Bronchial smooth muscle cell (primary cell): ENCODE results near the gene GPR132. TPM values are rescaled to one million over a fixed set of nuclear protein-coding genes. Genes with fewer than 3 reads are reported as not detected.

Experiments
- total RNA-seq: library from RNA; depleted of rRNA; stranded (reverse); fragments of >200 nt; gene quantifications from 2 replicates; pipeline ENCODE4 v1.2.1, GENCODE V29; 2014

Gene GPR132, protein sequence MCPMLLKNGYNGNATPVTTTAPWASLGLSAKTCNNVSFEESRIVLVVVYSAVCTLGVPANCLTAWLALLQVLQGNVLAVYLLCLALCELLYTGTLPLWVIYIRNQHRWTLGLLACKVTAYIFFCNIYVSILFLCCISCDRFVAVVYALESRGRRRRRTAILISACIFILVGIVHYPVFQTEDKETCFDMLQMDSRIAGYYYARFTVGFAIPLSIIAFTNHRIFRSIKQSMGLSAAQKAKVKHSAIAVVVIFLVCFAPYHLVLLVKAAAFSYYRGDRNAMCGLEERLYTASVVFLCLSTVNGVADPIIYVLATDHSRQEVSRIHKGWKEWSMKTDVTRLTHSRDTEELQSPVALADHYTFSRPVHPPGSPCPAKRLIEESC
- 0.32 and 1.0 TPM in 2 replicates for total RNA-seq

DNA sequence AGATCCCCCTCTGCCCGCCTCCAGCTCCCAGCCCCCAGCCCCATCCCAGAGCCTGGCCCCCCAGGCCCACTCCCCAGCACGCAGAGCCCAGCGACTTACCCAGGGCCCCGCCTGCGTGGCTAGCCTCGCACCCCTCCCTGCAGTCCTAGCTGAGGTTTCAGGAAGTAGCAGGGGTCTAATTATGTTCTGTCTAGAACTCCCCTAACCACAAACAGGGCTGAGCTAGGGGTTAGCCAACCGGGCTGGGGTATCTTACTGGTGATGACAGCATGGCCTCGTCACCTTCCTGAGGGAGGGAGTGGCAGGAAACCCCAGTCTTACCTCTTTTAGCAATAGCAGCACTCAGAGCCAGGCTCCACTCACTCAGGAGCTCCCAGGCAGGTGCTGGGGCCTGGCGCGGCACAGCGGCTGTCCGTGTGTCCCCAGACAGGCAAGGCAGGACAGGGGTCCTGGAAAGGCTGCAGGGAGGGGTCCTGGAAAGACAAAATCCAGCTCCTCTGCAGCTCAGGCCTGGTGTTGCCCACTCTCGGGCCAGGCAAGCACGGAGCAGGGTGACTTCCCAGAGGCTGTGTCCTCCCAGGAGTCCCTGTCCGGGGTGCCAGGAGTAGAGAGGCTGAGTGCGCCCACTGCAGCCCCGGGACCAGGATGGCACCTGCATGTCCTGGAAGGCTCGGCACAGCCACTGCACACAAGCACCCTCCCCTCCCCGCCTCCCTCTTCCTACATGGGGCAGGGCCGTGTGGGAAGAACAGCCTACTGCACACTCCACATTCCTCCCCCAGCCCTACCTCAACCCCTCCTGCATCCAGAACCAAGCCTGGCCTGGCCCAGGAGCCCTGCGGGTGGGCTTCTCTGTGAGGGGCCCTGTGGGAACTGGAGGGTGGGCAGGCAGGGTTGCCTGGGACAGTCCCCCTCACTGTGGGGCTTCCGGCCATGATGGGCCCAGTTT is at the start of gene GPR132:
TSS of gene GPR132 (minus strand) at position 151 of the 949 bp plus-strand sequence. CDS start 10,010 bp downstream, outside the sequence.

DNA sequence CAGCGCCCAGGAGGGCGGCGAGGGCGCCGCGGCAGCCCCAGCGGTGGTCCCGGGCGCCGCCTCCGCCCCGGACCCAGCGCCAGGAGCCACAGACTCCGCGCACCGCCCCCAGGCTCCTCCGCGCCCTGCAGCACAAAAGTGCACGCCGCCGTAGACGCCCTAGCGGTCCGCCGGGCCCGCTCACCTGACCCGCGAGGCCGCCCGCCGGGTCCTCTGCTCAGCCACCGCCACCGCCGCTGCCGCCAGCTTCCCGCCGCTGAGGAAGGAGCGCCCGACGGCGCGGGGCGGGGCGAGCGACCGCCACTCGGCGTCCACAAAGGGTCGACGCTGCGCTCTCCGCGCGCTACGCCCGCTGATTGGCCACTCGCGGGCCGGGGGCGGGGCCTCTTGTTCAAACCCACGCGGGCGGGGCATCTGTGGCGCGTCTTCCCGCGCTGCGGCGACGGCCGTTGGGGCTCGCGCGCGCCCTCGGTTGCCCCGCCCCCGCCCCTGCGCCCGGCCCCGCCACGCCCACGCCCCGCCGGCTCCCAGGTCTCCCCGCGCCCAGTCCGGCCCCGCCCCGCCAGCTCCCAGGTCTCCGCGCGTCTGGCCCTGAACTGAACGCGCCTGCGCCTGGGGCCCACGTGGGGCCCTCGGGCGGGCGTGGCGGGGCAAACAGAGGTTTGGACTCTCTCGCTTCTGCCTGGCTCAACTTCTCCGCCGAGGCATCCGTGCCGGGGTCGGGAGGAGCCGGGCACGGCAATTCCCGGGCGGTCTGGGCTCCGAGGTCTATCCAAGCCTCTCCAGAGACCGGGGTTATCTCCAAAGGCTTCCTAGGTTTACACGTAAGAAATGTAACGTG is 44.2 kb downstream of the GPR132 start, which contains the start of gene CDCA4:
TSS of gene CDCA4 (minus strand) at position 269 of the 841 bp plus-strand sequence. CDS start 9,154 bp downstream, outside the sequence.

Other genes with a start within 250 kb of the GPR132 start
- gene CEP170B, start 200.2 kb downstream of the GPR132 start, total RNA-seq: 7.1 and 8.2 TPM in 2 replicates
- under 0.01 and 0.09 TPM in 2 replicates for gene PLD4, start 140.6 kb downstream of the GPR132 start, total RNA-seq
- gene AHNAK2, start 87.1 kb downstream of the GPR132 start, total RNA-seq: 137 and 171 TPM in 2 replicates
- 5.8 and 6.7 TPM in 2 replicates for gene CLBA1, start 79.6 kb downstream of the GPR132 start, total RNA-seq
- gene CDCA4, start 44.3 kb downstream of the GPR132 start, total RNA-seq: 7.3 and 8.9 TPM in 2 replicates
- 2.4 and 2.7 TPM in 2 replicates for gene JAG2, start 103.3 kb upstream of the GPR132 start, total RNA-seq
- gene NUDT14, start 115.9 kb upstream of the GPR132 start, total RNA-seq: 8.3 and 22.7 TPM in 2 replicates
- 38.9 and 42.6 TPM in 2 replicates for gene BTBD6, start 183.1 kb upstream of the GPR132 start, total RNA-seq
- gene BRF1, start 235.6 kb upstream of the GPR132 start, total RNA-seq: 36.1 and 36.5 TPM in 2 replicates
- 41.1 and 52.3 TPM in 2 replicates for gene PACS2, start 249.3 kb upstream of the GPR132 start, total RNA-seq